Smooth muscle cell (in vitro differentiated cells): ENCODE measurements around the gene KRTAP10-11. TPM values are rescaled to one million over a fixed set of nuclear protein-coding genes. Genes with fewer than 3 reads are reported as not detected.
"Not testable (repeated sequence)": the region's sequence is repeated elsewhere in the genome, so short reads cannot be mapped to it uniquely, and the experiment has no call there.

Experiments
- DNase-seq: peaks from one replicate; lab custom pipeline; 2025; ENCODE audit not compliant: unreplicated experiment; lab: John Stamatoyannopoulos, UW
- H2AFZ ChIP-seq: fragments of 200-600 bp; sonication (generic); 2 replicates; pipeline ENCODE4 v1.6.0; 2016; ENCODE audit warnings: antibody characterized with exemption, low read depth, mild to moderate bottlenecking
- H3F3A ChIP-seq: fragments of 200-600 bp; sonication (generic); 2 replicates; pipeline ENCODE4 v1.6.0; 2017; ENCODE audit warnings: antibody characterized with exemption, low read depth
- H3K27ac ChIP-seq: fragments of 200-600 bp; sonication (generic); 2 replicates; pipeline ENCODE4 v1.5.1; 2016; ENCODE audit warnings: low read depth, mild to moderate bottlenecking
- H3K27me3 ChIP-seq: fragments of 200-600 bp; sonication (generic); 2 replicates; pipeline ENCODE4 v1.6.1; 2016; ENCODE audit warnings: low read depth, mild to moderate bottlenecking
- H3K36me3 ChIP-seq: fragments of 200-600 bp; sonication (generic); 2 replicates; pipeline ENCODE4 v1.5.1; 2016; ENCODE audit warnings: low read depth
- H3K4me1 ChIP-seq: fragments of 200-600 bp; sonication (generic); 2 replicates; pipeline ENCODE4 v1.5.1; 2016; ENCODE audit warnings: low read depth
- H3K4me2 ChIP-seq: fragments of 200-600 bp; sonication (generic); 2 replicates; pipeline ENCODE4 v1.6.0; 2016; ENCODE audit warnings: mild to moderate bottlenecking
- H3K4me3 ChIP-seq: fragments of 200-600 bp; sonication (generic); 2 replicates; pipeline ENCODE4 v1.5.1; 2016; ENCODE audit warnings: mild to moderate bottlenecking
- H3K79me2 ChIP-seq: fragments of 200-600 bp; sonication (generic); 2 replicates; pipeline ENCODE4 v1.6.0; 2016; ENCODE audit warnings: low read depth, mild to moderate bottlenecking
- H3K9ac ChIP-seq: fragments of 200-600 bp; sonication (generic); 2 replicates; pipeline ENCODE4 v1.6.0; 2016; ENCODE audit warnings: low read depth
- H3K9me3 ChIP-seq: fragments of 200-600 bp; sonication (generic); replicated peaks from 2 replicates; pipeline ENCODE4 v1.5.1; 2016; ENCODE audit warnings: low read depth
- H4K20me1 ChIP-seq: fragments of 200-600 bp; sonication (generic); 2 replicates; pipeline ENCODE4 v1.6.0; 2016; ENCODE audit warnings: low read depth
- WGBS: methylation state at CpG from one replicate; pipeline ENCODE4 v1.1.7; 2016; ENCODE audit warnings: low lambda C conversion rate; 5-methylcytosine and 5-hydroxymethylcytosine counted together
- polyA plus RNA-seq: library from polyadenylated mRNA; unstranded; fragments of >200 nt; fragmentation: Nextera tagmentation; extraction: Ambion mirVana; gene quantifications from 2 replicates; pipeline ENCODE4 v1.2.1, GENCODE V29; 2016
- total RNA-seq: library from RNA; depleted of rRNA; stranded (reverse); fragments of >200 nt; gene quantifications from 2 replicates; pipeline ENCODE4 v1.2.3, GENCODE V29; 2014
- TF ChIP-seq, protein P1 (sequence below): fragments of 200-600 bp; sonication (generic); IDR thresholded peaks from 2 replicates; pipeline ENCODE4 v1.5.1; 2017; ENCODE audit warnings: borderline replicate concordance, mild to moderate bottlenecking, antibody characterized with exemption; ENCODE audit not compliant: insufficient read depth, poor library complexity, severe bottlenecking

Gene KRTAP10-11
- total and polyA plus RNA-seq, 2 experiments from 2014 or later: not detected

DNA sequence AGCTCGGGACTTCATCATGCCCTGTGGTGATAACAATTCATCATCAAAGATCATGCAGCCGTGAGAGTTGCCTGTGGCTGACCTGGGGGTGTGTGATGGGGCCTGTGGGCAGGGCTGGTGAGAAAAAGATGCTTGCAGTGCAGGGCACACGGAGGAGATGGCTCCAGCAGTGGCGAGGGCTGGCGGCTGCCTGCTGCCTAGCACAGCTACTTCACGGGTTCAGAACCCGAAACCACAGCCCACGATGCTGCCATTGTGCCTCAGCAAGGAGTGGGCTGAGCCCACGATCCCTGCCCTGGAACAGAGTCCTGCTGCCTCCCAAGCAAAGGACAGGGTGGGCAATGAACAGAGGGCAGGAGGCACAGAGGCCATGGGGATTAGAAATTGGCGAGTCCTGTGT lies 20.0 kb upstream of the KRTAP10-11 start:
- H3K4me1 ChIP-seq: no peaks in the 10 kb centered on the region
- no peak overlapping the region for H3K9ac ChIP-seq
- no peaks in the 10 kb centered on the region for H3K79me2 ChIP-seq
- TF ChIP-seq, protein P1, sequence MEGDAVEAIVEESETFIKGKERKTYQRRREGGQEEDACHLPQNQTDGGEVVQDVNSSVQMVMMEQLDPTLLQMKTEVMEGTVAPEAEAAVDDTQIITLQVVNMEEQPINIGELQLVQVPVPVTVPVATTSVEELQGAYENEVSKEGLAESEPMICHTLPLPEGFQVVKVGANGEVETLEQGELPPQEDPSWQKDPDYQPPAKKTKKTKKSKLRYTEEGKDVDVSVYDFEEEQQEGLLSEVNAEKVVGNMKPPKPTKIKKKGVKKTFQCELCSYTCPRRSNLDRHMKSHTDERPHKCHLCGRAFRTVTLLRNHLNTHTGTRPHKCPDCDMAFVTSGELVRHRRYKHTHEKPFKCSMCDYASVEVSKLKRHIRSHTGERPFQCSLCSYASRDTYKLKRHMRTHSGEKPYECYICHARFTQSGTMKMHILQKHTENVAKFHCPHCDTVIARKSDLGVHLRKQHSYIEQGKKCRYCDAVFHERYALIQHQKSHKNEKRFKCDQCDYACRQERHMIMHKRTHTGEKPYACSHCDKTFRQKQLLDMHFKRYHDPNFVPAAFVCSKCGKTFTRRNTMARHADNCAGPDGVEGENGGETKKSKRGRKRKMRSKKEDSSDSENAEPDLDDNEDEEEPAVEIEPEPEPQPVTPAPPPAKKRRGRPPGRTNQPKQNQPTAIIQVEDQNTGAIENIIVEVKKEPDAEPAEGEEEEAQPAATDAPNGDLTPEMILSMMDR: no peak
- H3K4me3 ChIP-seq: no peak overlapping the region
- no peak overlapping the region for H3K4me2 ChIP-seq
- DNase-seq: no peak
- no peaks in the 10 kb centered on the region for H3K36me3 ChIP-seq
- H2AFZ ChIP-seq: no peak overlapping the region
- no peaks in the 10 kb centered on the region for H3F3A ChIP-seq
- no peak overlapping the region for H3K27ac ChIP-seq
- H3K27me3 ChIP-seq: no peaks in the 10 kb centered on the region
- no peaks in the 10 kb centered on the region for H4K20me1 ChIP-seq
- 93% methylated on average over 10 of the region's 10 CpGs for WGBS
- H3K9me3 ChIP-seq: no peaks in the 10 kb centered on the region

DNA sequence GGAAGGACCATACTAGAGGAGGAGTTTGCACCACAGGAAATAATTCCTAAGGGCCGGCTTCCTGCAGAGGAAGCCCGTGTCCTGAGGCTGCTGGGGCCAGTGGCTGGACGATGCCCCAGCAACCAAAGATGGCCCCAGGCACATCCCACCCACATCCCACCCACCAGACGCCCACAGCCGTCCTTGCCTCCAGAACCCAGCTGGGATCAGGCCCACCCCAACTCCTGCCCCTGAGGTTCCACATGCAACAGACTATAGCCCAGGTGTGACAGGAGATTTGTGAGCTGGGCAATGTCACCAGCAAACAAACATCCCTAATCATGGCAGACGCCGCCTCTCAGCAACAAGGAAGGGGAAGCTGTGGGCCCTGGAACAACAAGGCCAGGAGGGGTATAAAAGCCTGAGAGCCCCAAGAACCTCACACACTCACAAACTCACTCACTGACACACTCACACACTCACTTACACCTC lies 19.5 kb upstream of the KRTAP10-11 start, which contains the start of gene KRTAP10-9:
Gene KRTAP10-9, plus strand, starts transcription at position 421 of the 471 bp plus-strand sequence. CDS start 79 bp downstream, outside the sequence.
- no peak within 1 kb of the TSS for H3K4me2 ChIP-seq
- no peak for DNase-seq
- no peaks in the 10 kb centered on the region for H3K4me1 ChIP-seq
- H3K9ac ChIP-seq: no peak within 1 kb of the TSS
- no peaks in the 10 kb centered on the region for H3K79me2 ChIP-seq
- H4K20me1 ChIP-seq: no peaks in the 10 kb centered on the region
- no peaks in the 10 kb centered on the region for H3K27me3 ChIP-seq
- TF ChIP-seq, protein P1: no peak
- no peak within 1 kb of the TSS for H2AFZ ChIP-seq
- 96% methylated on average over 7 of the region's 7 CpGs for WGBS
- H3K36me3 ChIP-seq: no peaks in the 10 kb centered on the region
- H3K27ac ChIP-seq: no peak within 1 kb of the TSS
- no peaks in the 10 kb centered on the region for H3K9me3 ChIP-seq
- no peaks in the 10 kb centered on the region for H3F3A ChIP-seq
- no peak within 1 kb of the TSS for H3K4me3 ChIP-seq

DNA sequence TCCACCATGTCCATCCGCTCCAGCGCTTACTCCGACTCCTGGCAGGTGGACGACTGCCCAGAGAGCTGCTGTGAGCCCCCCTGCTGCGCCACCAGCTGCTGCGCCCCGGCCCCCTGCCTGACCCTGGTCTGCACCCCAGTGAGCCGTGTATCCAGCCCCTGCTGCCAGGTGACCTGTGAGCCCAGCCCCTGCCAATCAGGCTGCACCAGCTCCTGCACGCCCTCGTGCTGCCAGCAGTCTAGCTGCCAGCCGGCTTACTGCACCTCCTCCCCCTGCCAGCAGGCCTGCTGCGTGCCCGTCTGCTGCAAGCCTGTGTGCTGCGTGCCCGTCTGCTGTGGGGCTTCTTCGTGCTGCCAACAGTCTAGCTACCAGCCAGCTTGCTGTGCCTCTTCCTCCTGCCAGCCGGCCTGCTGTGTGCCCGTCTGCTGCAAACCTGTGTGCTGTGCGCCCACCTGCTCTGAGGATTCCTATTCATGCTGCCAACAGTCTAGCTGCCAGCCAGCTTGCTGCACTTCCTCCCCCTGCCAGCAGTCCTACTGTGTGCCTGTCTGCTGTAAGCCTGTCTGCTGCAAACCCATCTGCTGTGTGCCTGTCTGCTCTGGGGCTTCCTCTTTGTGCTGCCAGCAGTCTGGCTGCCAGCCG lies 18.9 kb upstream of the KRTAP10-11 start:
- H3K4me1 ChIP-seq, H3K79me2 ChIP-seq, H4K20me1 ChIP-seq, H3F3A ChIP-seq, H3K9me3 ChIP-seq, H3K36me3 ChIP-seq, DNase-seq, H2AFZ ChIP-seq, H3K27ac ChIP-seq, H3K27me3 ChIP-seq, H3K4me2 ChIP-seq, H3K9ac ChIP-seq, H3K4me3 ChIP-seq: not testable (repeated sequence)
- 91% methylated on average over 15 of the region's 20 CpGs for WGBS

DNA sequence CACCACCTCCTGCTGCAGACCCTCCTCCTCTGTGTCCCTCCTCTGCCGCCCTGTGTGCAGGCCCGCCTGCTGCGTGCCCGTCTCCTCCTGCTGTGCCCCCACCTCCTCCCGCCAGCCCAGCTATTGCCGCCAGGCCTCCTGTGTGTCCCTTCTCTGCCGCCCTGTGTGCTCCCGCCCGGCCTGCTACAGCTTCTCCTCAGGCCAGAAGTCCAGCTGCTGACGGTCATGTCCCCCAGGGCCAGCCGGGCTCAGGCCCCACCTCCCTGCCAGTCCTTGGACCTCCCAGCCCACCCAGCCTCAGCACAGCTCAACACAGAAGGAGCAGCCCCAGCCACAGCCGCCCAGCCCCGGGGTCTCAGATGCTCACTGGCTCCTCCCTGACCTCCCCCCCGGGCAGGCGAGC lies 18.4 kb upstream of the KRTAP10-11 start:
- not testable (repeated sequence) for H3K4me3 ChIP-seq, H3K4me1 ChIP-seq, H3K4me2 ChIP-seq, H3K36me3 ChIP-seq, H3F3A ChIP-seq, DNase-seq, H3K9me3 ChIP-seq, H2AFZ ChIP-seq, H4K20me1 ChIP-seq, H3K27me3 ChIP-seq, H3K9ac ChIP-seq, H3K79me2 ChIP-seq, H3K27ac ChIP-seq
- 78% methylated on average over 8 of the region's 15 CpGs for WGBS
